HG02870 (cell line): ENCODE data around the gene GATC.
"Not testable (repeated sequence)": the region's sequence is repeated elsewhere in the genome, so short reads cannot be mapped to it uniquely, and the experiment has no call there.

Experiments used
- ATAC-seq: cut with Tn5 transposase; IDR thresholded peaks from one replicate; pipeline ENCODE4 v1.9.1; 2021; ENCODE audit warnings: mild to moderate bottlenecking, moderate library complexity; ENCODE audit not compliant: unreplicated experiment

The GATC gene

DNA sequence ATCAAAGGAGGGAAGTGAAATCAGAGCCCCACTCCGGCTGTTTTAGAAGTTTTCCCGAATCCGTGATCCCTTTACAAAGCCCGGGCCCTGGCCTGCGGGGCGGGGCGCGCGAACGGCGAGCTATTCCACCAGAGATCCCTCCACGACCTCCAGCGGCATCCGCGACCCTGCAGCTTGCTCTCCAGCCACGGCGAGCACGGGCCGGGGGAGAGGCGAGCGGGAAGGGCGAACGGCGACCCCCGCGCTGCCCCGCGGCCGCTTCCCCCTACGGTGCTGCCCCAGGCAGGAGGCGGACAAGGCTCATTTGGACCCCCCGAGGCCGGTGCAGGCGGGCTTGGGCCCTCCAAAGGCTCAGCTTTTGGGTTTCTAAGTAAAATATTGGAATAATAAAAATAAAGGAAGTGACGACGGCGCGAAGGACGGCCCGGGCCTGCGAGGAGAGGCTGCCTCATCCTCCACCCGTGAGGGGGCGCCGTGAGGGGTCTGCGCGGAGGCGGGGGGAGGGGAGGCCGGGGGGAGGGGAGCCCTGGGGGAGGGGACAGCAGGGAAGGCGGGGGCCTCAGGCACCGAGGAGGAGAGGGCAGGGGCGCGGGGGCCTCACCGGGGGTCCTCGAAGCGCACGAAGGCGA, 22.7 kb downstream of the GATC start:
- ATAC-seq = peak; percentile 15

DNA sequence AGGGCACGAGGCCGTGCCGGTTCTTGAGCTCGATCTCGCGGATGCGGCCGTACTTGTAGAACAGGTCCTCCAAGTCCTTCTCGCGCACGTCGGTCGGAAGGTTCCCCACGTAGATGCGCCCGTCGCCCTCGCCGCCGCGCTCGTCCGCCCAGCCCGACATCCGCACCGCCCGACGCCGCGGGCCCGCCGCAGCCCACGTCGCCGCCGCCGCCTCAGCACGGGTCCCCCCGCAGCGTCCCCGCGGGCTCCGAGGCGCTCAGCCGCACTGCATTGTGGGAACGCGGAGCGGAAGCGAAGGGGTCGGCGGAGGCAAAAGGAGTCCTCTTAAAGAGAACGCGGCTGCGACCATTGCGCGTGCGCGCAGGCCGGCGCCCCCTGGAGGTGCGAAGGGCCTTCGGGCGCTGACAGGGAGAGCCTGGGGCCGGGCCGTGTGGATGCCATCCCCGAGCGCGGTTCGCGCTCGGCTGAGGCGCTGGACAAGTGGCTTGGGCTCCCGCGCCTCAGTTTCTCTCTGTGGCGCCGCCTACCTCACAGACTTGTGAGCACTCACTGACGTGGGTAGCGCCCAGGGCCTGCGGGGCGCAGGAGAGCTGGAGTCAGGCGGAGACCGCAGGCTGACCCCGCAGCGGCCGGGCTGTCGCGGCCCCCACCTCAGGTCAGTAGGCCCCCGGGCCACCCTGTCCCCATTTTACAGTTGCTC, 23.4 kb downstream of the GATC start, which contains the start of gene SRSF9:
SRSF9 (minus strand) TSS at position 299 of the 700 bp plus-strand sequence; CDS start at position 160, 139 bp downstream.
- ATAC-seq = peak; percentile 74

DNA sequence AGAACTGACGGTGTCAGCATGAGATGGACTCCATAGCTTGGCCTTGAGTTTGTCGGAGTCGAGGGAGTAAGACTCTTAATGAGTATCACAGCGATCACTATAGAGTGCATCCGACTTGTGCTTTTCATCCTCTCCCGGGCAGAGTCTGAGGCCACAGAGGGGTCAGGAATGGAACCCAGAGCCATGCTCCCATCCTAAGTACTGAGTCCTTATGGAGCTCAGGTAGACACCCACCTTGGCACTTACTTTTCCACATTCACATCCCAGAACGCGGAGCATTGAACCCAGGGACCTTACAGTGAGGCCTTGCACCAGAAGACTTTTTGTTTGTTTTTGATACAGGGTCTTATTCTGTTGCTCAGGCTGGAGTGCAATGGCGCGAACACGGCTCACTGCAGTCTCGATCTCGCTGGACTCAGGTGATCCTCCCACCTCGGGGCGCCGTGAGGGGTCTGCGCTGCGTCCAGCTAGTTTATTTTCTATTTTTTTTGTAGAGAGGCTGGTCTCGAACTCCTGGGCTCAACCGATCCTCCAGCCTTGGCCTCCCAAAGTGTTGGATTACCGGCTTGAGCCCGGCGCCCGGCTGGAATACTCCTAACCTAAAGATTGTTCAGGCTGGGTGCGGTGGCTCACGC, 24.0 kb downstream of the GATC start:
- peak; percentile 24 for ATAC-seq

DNA sequence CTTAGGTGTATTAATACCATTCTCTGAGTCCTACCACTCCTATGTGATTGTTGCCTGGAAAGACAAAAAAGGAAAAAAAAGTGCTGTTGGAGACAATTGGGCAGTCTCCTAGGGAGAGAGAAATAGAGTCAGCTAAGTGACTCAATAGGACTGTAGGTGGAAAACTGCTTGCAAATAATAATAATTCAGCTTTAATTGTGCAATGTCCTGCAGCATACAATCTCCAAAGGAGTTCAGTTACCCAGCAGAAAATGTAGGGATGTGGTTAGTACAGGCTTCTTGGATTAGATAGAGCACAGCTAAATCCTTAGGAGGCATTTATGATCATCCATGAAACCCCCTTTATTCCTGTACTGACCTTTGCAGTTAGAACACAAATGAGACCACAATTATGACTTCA, 26.3 kb downstream of the GATC start:
- no peak for ATAC-seq

DNA sequence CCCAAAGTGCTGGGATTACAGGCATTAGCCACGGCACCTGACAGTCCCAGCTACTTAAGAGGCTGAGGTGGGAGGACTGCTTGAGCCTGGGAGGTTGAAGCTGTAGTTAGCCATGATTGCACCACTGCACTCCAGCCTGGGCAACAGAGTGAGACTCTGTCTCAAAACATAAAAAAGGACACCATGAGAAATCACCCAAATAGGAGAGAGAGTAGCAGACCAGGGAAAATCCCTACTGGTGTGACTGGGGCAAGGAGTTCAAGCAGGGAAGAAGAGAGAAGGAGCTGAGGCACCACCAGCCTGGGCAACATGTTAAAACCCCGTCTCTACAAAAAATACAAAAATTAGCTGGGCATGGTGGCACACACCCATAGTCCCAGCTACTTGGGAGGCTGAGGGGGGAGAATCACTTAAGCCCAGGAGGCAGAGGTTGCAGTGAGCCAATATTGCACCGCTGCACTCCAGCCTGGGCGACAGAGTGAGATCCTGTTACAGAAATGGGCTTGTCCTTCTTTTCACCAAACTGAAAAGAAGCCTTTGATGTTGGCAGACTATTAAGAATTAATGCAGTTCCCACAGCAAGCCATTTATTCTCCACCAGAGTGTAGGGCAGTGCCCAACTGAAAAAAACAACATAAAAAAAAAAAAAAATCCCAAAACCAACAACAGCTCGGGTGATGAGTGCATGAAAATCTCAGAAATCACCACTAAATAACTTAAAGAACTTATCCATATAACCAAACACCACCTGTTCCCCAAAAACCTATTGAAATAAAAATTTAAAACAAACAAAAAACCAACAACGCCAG, 27.8 kb downstream of the GATC start:
- no peak for ATAC-seq

DNA sequence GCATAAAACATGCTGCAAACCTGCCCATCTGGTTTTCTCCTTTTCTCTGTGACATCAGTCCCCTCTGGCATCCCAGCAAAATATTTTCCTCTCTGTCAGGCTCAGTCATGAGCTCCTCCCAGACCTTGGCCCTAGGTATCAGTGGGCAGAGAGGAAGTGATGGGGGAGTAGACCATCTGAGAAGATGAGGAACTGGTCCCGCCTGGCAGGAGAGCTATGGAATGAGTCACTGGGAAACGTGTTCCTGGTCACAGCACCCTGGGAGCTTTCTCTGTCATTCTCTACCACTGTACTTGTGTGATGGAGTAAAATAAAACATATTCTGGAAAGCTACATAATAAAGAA, 28.3 kb downstream of the GATC start:
- ATAC-seq = no peak

DNA sequence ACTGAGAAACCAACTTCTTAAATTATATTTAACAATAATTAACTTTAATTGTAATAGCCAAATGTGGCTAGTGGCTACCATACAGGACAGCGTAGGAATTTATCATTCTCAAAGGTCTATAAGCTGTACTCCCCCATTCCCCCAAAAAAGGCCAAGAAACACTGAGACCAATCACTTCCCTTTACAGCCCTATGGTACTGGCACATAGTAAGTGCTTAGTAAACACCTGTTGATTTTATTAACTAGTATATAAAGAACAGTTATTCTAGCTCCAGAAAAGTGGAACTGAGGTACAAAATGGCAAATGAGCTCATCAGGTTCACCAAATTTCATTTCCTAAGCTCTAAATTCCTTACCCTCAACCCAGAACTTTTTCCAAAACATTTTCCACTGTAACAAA, 29.4 kb downstream of the GATC start:
- ATAC-seq = no peak

DNA sequence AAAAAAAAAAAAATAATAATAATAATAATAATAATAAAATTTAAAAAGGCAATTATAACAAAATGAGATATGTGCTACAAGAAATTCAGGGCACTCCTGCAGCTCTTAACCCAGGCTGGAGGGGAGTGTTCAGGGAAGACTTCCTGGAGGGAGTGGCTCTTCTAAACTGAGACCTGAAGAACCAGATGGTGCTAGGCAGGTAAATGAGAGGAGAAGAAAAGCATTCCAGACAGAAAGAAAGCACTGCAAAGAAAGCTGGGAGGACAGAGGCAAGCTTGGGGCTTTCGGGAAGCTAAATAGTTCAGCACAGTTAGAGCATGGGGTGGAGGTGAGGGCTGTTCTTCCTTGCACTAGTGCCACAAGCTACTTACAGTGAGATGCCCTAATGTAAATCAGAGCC, 33.2 kb downstream of the GATC start:
- no peak for ATAC-seq

DNA sequence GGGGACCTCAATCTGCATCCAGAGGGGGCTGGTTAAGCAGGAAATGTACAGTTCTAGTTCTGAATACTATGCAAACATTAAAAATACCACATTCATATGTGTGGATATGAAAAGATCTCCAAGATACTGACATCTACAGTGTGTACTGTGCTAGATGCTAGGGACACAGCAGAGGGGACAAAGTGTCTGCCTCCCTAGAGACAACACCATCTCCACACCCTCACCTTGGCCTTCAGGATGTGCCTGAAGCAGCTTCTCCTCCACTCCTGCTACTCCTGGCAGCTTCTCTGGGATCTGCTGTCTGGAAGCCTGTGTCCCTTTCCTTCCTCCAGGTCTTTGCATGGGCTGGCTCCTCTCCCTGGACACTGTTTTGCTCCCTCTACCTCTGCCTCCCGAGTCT, 34.0 kb downstream of the GATC start:
- no peak for ATAC-seq

DNA sequence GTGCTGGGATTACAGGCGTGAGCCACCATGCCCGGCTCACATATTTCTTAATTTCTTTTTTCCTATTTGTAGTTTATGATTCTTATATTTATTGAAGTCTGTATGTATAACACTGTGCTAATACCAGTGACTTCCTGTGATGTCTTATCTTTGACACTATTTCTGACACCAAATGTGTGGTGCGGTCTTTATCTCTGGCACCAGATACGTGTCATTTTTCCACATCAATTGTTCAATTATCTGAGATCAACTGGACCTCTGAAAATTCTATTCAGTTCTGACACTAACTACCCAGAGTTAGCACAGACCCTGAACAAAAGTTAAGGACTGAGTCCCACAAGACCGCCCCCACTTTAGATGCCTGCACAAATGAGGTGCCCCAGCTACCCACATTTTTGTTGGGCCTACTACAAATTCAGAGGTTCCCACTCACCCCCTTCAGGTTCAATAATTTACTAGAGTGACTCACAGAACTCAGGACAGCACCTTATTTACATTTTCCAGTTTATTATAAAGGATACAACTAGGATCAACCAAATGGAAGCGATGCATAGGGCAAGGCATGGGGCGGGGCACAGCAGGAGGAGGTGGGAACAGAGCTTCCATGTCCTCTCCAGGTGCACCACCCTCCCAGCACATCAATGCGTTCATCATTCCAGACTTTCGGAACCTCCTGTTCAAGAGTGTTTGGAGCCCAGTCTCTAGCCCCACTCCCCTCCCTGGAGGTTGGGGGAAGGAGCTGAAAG, 35.0 kb downstream of the GATC start:
- no peak for ATAC-seq

DNA sequence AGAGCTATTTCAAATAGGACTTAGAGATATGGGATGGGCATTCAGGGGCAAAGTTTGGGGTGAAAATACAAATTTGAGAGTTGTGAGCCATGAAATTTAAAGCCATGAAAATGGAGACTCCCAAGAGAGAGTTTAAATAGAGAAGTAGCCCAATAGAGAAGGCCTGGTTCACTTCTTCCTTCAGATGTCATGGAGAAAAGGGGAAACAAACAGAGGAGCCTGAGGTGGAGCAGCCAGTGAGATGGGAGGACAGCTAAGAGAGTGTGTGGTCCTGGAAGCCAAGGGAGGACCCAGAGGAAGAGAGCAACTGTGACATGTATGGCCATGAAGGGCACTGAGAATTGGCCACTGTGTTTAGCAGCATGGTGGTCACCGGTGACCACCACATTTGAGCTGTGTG, 37.4 kb downstream of the GATC start:
- no peak for ATAC-seq

DNA sequence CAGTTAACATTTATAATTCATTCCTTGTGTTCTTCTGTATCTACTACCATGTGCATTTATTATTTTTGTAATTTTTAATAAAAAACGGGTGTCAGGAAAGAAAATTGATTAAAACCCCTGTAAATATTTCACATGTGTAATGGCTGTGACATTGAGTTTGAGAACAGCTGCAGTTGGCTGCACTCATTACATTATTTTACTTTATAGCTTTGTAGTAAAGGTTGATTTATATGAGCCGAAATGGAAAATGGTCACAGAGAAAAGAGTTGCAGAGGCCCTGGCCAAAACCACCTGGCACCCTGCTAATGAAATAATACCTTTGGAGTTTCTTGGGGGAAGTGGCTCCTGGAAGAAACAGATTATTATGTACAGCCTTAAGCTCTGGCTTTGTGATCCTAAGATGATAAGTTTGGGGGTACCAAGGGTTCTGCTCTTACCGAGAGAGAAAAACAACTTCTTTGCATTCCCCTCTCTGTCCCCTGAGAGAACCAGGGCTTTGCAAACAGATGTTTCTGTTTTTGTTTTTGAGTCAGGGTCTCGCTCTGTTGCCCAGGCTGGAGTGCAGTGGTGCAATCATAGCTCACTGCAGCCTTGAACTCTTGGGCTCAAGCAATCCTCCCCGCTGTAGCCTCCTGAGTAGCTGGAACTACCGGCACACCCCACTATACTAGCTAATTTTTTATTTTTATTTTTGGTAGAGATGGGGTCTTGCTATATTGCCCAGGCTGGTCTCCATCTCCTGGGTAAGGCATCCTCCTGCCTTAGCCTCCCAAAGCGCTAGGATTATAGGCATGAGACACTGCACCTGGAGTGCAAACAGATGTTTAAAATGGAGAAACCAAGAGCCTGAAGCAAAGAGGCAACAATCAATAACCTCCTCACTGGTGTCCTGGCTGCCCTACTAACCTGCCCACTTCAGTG, 40.0 kb downstream of the GATC start:
- ATAC-seq = no peak

DNA sequence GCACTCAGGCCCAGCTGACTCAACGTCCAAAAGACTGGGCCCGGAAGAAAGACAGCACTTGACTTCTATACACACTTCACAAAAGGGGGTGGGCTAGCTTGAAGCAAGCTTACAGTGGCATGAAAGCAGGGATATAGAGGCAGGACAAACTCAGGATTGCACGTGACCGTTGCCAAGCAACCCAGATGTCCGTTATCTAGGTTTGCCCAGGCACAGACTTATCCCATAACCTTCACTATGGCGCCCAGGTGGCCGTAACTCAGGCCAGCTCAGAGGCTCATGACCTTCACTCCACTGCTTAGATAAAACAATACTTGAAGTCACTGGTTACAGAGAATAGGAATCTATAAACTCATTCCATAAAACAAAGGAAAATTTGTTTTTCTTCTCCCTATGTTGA, 41.3 kb downstream of the GATC start:
- not testable (repeated sequence) for ATAC-seq

DNA sequence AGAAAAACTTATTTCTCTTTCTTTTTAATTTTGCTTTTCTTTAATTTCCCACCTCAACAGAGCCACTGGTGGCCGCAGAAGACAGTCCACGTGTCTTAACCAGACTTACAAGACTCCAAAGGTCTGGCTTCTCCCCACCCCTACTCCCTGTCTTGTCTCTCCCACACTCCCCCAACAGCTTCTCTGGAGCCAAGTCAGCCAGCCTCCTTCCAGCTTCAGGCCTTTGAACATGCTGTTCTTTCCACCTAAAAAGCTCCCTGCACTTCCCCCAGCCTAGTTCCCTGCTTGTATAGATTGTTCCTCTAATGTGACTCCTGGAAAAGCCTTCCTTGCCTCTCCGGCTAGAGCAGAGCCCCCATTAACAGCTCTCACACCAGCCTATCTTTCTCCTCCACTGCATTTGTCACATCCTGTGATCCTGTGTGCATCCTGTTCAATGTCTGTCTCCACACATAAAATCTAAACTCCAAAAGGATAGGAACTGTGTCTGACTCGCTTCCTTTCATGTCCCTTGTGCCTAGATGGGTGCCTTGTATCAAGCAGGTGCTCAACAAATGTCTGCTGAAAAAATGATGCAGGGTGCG, 41.9 kb downstream of the GATC start:
- no peak for ATAC-seq

DNA sequence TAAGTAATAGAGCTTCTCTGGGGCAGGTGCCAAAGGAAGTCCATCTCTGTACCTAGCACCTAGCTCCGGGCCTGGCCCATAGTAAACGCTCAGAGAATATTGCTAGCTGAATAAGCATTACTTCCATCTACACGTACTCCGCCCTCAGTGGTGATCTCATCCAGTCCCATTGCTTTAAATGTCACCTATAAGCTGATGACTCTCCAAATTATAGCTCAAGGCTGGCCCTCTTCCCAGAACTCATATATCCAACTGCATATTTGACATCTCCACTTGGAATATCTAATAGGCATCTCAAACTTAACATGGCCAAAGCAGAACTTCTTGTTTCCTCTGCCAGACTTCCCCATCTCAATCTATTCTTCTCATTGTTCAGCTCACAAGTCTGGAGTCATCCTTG, 42.8 kb downstream of the GATC start:
- no peak for ATAC-seq

DNA sequence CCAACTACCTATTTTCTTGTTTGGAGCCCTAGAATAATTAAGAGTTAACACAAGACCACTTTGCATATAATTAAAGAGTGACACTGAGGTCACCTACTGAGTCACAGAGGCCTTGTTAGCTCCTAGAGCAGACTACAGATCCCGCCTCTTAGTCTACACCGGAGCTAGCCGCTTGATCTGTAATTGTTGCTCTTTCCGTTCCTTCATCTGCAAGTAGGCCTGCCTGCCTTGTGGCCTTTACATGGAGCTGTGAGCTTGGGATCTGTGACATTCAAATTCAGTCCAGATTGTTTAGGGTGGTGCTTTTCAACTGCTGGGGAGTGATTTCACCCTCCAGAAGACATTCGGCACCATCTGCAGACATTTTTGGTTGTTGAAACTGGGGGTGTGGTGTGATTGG, 44.1 kb downstream of the GATC start:
- no peak for ATAC-seq

DNA sequence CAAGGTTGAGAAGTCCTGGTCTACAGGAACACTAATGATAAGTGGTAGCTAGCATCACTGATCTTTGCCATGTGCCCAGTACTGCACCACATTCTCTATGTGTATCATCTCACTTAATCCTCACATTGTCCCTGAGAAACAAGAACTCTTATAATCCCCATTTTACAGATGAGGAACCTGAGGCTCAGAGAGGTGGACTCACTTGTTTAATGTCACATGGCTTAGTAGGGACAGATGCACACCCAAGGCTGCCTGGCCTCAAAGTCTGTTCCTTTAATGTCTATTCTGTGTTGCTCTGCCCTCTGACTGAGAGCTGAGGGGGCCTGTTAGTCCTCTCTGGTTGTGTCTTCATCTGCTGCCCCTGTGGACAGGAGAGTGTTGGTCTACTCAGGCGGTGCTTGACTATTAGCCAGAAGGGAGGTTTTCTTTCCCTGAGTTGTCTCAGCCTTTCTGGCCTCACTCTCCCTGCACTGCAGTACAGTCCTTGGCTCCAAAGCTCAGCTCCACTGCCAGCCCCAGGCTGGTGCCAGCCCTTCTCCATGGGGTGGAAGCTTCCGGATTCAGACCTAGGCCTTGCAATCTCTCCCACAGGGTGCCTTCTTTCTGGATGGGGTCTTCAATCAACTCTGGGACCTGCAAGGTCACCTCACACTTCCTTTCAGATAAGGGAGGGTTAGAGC, 44.7 kb downstream of the GATC start:
- ATAC-seq = no peak

DNA sequence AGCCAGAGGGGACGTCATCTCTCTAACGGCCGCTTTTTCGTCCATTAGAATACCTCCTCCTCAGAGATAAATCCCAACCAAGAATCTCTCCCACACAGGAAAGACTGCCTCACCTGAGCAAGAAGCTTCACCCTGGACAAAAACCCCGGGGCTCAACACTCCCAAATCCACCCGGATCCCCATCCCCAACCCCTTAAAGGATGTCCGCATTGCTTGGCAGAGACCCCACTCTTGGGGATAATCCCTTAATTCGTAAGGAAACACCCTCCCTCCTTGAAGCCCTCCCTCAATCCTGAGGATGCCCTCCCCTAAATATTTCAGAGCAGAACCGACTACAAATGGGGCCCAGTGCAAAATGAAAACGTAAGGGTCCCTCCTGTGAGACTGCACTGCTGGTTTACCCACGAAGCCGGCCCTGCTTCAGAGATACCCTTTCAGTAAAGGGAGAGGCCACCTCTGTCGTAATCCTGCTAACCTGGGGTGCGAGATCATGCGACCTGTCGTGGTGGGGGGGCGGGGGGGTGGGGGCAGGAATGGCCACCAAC, 49.0 kb downstream of the GATC start:
- ATAC-seq = peak; percentile 7
